GM08714 (cell line): Measurements from ENCODE around the gene GIGYF2.

Source experiments
- H3K4me3 ChIP-seq: fragments of 200-500 bp; sonication (Bioruptor generic); 2 replicates; pipeline ENCODE4 v1.5.1; 2014; ENCODE audit warnings: mild to moderate bottlenecking, low read length, inconsistent platforms
- ZNF274 ChIP-seq: IDR thresholded peaks from 2 replicates; pipeline ENCODE4 v1.6.1; 2012; ENCODE audit warnings: mild to moderate bottlenecking, low read depth, low read length

Gene GIGYF2

DNA sequence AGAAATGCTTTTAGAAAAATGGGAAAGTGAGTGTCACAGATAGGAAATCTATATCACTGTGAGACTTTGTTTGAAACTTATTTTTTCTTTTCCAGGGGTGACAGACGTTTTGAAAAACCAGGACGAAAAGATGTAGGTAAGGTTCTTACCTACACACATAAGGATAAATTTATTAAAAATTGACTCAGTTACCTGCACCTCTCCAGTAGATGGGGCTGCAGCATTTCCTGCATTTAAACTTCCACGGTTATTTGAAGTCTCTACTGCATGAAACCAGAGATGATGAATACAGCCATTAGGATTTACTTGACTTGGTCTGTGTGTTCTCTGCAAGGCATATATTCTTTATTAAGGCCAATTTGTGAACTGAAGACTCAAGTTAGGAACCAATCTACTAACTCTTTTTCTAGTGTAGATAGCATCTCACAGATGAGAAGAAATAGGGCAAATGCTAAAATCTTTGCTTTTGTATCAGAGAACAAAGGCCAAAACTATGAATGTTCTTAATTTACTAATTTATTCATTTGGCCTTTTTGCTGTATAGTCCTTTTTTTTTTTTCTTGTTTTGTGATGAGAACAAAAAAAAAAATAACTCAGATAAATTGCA lies 64.3 kb downstream of the GIGYF2 start:
- no peak overlapping the region for H3K4me3 ChIP-seq
- no peak for TF ChIP-seq ZNF274

DNA sequence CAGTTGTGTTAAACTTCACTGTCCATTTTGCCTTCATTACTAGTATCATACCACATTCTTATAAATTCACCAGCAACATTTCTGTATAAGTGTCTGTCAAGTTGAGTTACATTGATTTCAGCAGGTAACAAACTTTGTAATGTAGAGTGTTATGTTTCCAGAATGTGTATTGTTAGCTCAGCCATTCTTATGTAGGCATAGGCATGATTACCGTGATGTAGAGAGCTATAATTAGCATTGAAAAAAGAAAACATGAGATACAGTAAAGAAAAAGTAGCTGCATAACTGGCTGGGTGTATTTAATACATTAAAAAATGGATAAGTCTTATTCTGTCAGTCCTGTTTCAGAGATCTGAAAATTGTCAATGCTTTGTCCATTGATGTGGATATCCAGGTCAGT lies 70.7 kb downstream of the GIGYF2 start:
- TF ChIP-seq ZNF274: no peak
- H3K4me3 ChIP-seq: no peak overlapping the region

DNA sequence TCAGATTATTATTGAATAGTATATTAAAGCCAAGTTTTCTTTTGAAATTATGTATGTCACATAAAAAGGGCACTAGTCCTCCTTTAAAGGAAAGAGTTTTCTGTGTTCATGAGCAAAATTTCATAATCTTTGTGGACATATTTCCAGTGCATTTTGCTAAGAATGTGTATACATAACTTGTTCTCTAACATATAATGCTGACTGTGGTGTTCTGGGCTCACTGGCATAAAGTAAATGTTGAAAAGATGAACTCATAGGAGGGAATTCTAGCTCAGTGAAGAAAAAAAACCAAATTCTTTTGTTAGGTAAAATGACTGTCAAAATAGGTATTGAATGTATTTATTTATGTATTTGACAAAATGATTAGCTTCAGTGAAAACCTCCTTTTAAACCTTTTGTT lies 73.1 kb downstream of the GIGYF2 start:
- H3K4me3 ChIP-seq: no peak overlapping the region
- no peak for TF ChIP-seq ZNF274

DNA sequence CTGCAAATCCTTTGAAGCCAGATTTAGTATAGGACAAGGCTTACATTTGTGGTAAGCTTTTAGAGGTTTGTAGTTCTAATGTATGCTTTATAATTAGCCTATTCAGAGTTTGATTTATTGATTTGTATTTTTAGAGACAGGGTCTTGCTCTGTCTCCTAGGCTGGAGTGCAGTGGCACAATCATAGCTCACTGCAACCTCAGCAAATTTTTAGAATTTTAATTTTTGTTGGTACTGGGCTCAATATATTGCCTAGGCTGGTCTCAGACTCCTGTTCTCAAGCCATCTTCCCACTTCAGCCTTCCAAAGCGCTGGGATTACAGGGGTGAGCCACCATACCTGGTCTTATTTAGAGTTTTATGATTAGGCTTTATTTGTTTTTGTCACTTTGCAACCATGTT lies 74.7 kb downstream of the GIGYF2 start:
- H3K4me3 ChIP-seq: no peak overlapping the region
- no peak for TF ChIP-seq ZNF274

DNA sequence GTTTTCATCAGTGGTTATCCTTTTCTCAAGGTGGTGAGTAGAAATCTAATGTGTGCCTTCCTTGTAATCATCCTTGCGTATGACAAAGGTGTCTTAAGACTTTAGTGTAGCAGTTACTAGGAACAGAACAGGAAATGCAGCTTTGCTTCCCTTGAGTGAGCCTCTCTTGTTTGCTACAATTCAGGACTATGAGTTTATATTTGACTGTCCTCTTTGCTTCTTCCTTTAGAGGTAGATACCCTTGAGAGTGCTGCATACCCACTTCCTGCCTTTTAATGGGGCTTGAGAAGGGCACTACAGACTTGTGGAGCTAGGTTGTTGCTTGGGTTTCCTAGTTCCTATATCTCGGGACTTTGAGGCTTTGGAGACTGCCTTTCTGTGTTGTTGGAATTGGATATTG lies 75.4 kb downstream of the GIGYF2 start:
- H3K4me3 ChIP-seq: no peak overlapping the region; the same call in 1 of the 2 replicates
- TF ChIP-seq ZNF274: no peak

DNA sequence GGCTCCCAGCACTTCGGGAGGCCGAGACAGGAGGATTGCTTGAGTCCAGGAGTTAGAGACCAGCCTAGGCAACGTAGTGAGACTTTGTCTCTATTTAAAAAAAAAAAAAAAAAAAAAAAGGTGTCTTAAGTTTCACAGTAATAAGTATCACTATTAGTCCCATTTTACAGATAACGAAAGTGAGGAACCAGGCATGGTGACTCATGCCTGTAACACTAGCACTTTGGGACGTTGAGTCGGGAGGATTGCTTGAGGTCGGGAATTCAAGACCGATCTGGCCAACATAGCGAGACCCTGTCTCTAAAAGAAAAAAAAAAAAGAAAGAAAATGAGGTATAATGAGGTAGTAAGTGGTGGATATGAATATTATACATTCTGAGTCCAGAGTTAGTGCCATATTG lies 76.7 kb downstream of the GIGYF2 start:
- no peak for TF ChIP-seq ZNF274
- H3K4me3 ChIP-seq: no peak overlapping the region

DNA sequence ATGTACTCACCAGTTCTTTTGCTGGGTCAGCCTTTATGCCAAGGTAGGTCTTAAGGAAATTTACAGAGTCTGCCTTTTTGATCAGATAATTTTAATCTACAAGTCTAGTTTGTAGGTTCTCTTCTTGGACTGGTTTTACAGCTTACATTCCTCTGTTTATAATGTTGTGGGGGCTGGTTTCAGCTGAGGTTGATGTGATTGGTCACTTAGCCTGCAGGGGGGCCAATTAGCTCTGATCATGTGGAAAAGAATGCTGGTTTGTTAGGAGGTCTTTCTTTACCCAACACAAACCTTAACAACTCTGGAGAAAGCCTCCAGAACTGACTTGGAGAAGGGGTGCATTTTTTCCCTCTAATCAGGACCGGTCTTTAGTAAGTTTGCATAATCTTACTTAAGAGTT lies 79.3 kb downstream of the GIGYF2 start, which contains the start of gene KCNJ13:
Gene KCNJ13 (minus strand): TSS at position 131 of the 400 bp plus-strand sequence. CDS start 5,203 bp downstream, outside the sequence.
- no peak for TF ChIP-seq ZNF274
- H3K4me3 ChIP-seq: no peak within 1 kb of the TSS

DNA sequence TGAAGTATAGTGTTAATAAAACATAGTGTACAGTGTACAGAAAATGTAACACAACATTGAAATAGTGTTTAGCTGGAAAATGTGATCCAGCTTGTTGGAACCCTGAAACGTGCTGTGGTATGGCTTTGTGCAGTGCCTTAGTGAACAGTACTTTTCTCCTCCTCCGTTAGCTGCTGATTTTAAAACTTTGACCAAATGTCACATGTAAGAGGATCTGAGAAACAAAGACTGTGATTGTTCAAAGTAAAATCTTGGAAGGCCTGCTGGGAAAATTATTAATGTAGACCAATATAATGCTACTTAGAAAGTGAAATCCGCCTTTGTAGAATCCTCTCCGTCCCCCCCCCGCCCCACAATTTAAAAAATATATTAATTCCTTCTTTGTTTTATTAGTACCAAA lies 80.1 kb downstream of the GIGYF2 start:
- no peak overlapping the region for H3K4me3 ChIP-seq
- TF ChIP-seq ZNF274: no peak

DNA sequence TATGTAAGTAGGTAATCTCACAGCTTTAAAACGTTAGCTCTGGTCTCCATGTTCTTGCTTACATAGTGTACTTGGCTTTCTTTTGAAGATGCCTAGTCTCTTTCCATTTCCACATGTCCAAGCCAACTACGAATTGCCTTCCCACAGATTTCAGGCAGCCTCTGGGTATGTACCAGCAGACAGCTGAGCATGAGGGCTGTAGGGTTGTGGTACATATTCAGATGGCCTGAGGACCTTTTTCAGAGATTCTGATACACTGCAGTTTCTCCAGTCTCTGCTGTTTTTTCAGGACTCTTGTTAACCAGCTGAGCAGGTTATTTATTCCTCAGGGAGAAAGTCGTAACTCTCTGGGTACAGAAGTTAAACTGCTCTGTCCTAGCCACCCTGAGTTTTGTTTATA lies 82.3 kb downstream of the GIGYF2 start:
- no peak overlapping the region for H3K4me3 ChIP-seq
- no peak for TF ChIP-seq ZNF274

DNA sequence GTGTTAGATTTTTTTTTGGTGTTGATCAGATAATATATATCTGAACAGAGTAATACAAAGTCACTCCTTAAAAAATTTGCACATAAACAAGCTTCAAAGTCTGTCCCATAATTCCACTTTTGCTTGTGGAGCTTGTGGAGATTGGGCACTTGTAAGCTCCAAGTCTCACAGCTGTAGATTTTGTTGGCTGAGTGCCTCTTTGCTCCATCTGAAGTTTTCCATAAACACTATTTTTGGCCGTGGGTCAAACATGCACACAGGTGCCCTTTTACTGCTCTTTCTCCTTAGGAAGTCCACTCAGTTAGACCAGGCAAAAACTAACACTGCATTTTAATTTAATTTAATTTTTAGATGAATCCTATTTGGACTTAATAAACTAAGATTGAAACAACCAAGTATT lies 82.8 kb downstream of the GIGYF2 start:
- no peak overlapping the region for H3K4me3 ChIP-seq
- TF ChIP-seq ZNF274: no peak

DNA sequence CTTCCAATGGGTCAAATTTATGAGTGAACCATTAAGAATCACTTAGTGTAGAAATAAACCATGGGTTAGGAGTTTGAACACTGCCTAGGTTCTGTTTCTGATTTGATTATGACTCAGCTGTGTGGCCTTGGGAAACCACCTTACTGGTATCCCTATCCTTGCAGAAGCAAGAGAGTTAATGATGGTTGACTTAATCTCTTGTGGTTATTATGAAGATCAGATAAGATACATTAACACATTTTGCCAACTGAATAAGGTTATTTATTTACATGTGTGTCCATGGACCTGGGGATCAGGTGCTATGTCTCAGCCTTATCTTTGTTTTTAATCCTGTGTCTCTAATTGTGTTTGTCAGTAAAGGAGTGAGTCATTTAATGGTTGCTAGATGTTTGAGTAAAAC lies 84.6 kb downstream of the GIGYF2 start:
- no peak for TF ChIP-seq ZNF274
- H3K4me3 ChIP-seq: no peak overlapping the region

DNA sequence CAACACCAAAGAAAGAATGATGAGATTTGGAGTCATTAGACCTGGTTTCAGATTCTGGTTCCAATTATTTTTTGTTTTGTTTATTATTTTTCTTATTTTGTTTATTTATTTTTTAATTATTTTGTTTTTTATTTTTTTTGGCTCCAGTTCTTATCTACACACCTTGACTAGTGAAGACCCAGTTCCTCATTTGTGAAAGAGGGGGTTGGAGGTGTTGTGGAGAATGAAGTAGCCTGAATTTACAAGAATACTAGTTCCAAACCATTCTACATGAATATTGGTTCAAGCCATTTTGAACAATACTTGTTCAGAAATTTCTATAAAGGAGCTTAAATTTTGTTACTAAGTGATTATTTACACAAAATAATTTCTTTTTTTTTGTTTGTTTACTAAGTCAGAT lies 86.1 kb downstream of the GIGYF2 start:
- H3K4me3 ChIP-seq: no peak overlapping the region
- no peak for TF ChIP-seq ZNF274

DNA sequence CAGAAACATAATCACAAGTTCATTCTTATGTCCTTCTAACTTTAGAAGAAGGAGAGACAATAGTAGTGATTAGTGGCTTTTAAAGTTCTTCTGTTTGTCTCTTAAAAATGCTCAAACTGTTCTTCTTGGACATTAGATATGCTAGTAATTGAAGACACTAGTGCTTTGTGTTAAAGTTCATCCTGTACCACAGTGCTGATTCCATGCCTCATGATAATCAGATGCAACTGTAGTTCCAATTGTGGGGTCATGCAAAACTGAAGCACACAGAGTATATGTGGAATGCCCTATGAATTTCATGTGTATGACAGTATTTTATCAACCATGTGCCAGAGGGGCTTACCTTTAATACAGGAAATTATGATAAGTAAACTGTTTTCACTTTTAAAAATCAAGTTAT lies 90.7 kb downstream of the GIGYF2 start:
- H3K4me3 ChIP-seq: no peak overlapping the region
- TF ChIP-seq ZNF274: no peak

DNA sequence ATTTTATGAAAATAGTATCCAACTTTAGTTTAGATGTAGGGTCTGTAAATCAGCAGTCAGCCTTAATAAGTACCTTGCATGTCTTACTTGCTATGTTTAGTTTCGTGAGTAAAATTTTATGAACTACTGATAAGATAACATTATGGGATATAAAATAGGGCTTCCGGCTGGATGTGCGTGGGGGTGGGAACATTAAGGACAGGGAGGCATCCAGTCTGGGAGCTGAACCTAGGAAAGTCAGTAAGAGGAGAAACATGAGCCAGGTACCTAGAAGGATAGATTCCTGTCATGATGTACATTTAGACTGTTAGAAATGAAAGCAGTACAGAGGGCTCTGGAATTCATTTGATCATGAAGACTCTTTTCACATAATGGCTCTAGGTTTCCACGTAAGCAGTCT lies 92.0 kb downstream of the GIGYF2 start:
- H3K4me3 ChIP-seq: no peak overlapping the region
- TF ChIP-seq ZNF274: no peak

DNA sequence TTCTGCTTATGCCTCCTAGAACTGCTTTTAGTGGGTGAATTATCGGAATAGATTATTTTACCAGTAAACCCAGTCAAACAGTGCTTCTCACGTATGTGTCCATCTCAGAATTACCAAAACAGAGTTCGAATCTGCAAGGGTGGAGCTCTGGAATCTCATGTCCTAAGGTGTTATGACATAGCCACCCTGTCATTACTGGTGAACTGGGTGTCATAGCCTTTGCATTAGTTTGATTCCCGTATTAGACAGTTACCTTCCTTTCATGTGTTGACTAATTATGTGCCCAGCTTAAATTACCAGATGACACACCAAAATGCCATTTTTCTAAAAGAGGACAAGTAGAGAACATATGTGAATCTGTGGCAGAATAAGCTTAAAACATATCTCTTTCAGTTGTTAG lies 94.4 kb downstream of the GIGYF2 start:
- H3K4me3 ChIP-seq: no peak overlapping the region
- no peak for TF ChIP-seq ZNF274

DNA sequence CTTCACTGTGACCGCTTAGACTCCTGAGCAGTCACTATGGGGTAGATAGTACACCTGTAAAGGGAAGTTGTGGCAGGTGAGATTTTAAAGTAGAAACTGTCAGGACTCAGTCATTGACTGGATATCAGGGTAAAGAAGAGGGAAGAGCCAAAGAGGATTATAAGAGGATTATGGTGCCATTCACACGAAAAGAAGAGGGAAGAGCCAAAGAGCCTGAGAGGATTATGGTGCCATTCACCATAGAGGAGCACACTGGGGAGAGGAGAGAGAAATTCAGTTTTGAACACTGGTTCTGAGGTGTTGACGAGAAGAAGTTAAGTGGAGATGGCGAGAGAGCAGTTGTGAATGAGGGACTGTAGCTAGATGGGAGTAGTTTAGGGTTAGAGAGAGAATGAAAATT lies 96.1 kb downstream of the GIGYF2 start:
- H3K4me3 ChIP-seq: no peak overlapping the region
- no peak for TF ChIP-seq ZNF274

DNA sequence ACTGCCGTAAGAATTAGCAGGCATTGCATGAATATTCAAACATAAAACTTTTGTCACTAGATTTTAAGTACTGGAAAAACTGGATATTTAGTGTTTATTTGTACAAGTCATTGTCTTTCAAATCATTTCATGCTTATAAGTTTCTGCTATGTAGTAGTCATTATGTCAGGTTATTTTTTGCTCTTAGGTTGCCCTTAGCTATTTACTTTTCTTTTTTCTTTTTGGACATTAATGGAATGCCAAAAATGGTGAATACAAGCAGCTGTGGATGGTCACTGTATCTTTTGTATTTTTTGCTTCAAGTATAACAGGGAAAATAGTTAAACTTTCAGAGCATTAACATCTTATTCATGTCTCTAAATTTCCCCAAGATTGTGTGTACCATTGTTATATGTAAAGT lies 97.8 kb downstream of the GIGYF2 start:
- TF ChIP-seq ZNF274: no peak
- H3K4me3 ChIP-seq: no peak overlapping the region
